Activated T-cell treated with anti-CD3 and anti-CD28 coated beads, Interleukin-2, amount 50 U/mL, for 72 hours (primary cell): ENCODE measurements around the gene INPP1. TPM values are rescaled to one million over a fixed set of nuclear protein-coding genes. Genes with fewer than 3 reads are reported as not detected.
"Not testable (repeated sequence)": the region's sequence is repeated elsewhere in the genome, so short reads cannot be mapped to it uniquely, and the experiment has no call there.

ENCODE experiments used
- ATAC-seq, 2 donors: fragments of 150-1000 bp; cut with Tn5 transposase; replicated peaks in 1 of 2; 2 replicates each; pipeline ENCODE4 v1.10.0; 2021; ENCODE audit warnings: moderate library complexity in 2 of 2, mild to moderate bottlenecking in 1 of 2
- DNase-seq, 2 donors: peaks; one replicate each; pipeline ENCODE4 v3.0.0; 2021 to 2022; ENCODE audit warnings: mixed read lengths in 1 of 2
- H3K27ac Mint-ChIP-seq: one replicate; pipeline ENCODE4 v1.8.0; 2022; ENCODE audit warnings: mild to moderate bottlenecking, moderate library complexity, mixed read lengths
- H3K27me3 Mint-ChIP-seq: one replicate; pipeline ENCODE4 v1.8.0; 2022; ENCODE audit warnings: low read depth, mixed read lengths
- H3K36me3 Mint-ChIP-seq, 2 donors: one replicate each; pipeline ENCODE4 v1.8.0; 2022; ENCODE audit warnings: mixed read lengths in 2 of 2, mild to moderate bottlenecking in 1 of 2; ENCODE audit not compliant: insufficient read depth in 2 of 2
- H3K4me1 Mint-ChIP-seq: one replicate; pipeline ENCODE4 v1.8.0; 2022; ENCODE audit warnings: low read depth, mixed read lengths
- H3K4me3 Mint-ChIP-seq, 2 donors: one replicate each; pipeline ENCODE4 v1.8.0; 2022; ENCODE audit warnings: mild to moderate bottlenecking in 2 of 2, mixed read lengths in 2 of 2, moderate library complexity in 2 of 2
- H3K9me3 Mint-ChIP-seq, 2 donors: one replicate each; pipeline ENCODE4 v1.8.0; 2022; ENCODE audit warnings: mixed read lengths in 2 of 2
- total RNA-seq, 2 donors: library from RNA; stranded (reverse); gene quantifications; one replicate each; pipeline ENCODE4 v1.2.3, GENCODE V29; 2022

The INPP1 gene
- total RNA-seq, 2 donors from 2014 or later, result 19.4 TPM

DNA sequence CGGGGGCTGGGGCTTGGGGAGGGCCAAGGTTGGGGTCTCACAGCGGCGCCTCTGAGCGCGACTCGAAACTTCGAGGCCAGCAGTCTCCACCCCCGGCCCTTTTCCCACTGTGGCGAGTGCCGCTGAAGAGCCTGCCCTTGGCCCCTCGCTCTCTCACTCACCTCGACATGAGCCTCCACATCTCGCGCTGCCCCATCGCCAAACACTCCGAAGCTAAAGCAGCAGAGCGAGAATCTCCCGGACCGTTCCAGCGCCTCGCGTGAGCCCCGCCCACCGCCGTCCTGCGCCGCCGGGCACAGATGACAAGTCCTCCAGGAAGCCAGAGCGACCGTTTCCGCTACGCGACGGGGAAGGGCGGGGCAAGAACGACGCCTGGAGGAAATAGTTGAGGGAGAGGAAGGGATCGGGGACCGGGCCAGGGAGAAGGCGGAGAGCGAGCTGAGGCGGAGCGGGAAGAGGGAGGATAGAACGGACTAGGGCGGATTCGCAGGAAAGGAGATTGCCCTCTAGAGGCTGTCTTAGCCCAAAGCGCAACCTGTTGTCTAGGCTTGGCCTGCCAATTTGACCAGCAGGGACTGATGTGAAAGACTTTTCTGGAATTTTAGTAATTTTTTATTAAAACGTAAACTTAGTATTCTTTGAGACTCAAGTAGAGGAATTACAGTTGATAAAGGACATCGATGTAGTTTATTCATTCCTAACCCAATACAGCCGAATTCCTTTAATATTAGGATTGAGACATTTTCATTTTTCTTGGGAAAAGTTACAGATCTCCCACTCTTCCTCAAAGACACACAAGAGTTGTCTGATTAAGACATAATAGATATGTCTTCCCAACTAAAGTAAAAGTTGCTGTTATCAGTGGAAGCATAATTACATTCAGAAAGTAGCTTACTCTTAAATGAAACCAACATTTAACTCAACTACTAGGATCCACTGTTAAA is 23.6 kb upstream of the INPP1 start, which contains the start of gene HIBCH:
Gene HIBCH (minus strand): TSS at position 272 of the 944 bp plus-strand sequence. CDS start 76 bp downstream, at position 196.
- H3K27ac Mint-ChIP-seq, result peak within 1 kb of the TSS; percentile 91
- ATAC-seq, result peak; percentile 91
- peaks cover 74% of the 10 kb centered on the region for H3K4me1 Mint-ChIP-seq
- H3K36me3 Mint-ChIP-seq, result peaks cover 6 to 8% of the 10 kb centered on the region in 2 donors
- H3K4me3 Mint-ChIP-seq, result peak within 1 kb of the TSS; percentile 90 to 99
- DNase-seq, result peak; percentile 95
- H3K9me3 Mint-ChIP-seq, result no peaks in the 10 kb centered on the region
- no peaks in the 10 kb centered on the region for H3K27me3 Mint-ChIP-seq

DNA sequence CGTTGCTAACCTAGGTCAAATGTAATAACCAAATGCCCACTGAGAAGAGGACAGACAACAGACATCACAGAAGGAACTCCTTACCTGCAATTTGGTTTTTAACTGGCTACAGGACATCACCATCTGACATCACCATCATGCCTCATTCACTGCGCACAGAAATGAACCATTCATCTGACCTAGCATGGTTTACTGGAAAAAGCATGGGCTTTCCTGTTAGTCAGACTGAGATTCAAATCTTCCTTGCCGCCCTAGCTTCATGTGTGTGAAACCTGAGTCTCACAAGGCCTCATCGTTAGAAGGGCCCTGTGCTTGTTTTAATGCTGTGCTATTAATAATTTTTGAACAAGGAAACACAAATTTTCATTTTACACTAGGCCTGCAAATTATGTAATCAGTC is 22.7 kb upstream of the INPP1 start:
- Mint-ChIP-seq H3K36me3 (peaks cover 2 to 6% of the 10 kb centered on the region in 2 donors), H3K27ac (peak overlapping the region; percentile 91), H3K9me3 (no peaks in the 10 kb centered on the region), H3K4me3 (peak overlapping the region; percentile 90 to 99), H3K27me3 (peaks cover 6% of the 10 kb centered on the region), H3K4me1 (peaks cover 66% of the 10 kb centered on the region)
- DNase-seq (peak; percentile 66 to 73), ATAC-seq (peak; percentile 62 to 69)

DNA sequence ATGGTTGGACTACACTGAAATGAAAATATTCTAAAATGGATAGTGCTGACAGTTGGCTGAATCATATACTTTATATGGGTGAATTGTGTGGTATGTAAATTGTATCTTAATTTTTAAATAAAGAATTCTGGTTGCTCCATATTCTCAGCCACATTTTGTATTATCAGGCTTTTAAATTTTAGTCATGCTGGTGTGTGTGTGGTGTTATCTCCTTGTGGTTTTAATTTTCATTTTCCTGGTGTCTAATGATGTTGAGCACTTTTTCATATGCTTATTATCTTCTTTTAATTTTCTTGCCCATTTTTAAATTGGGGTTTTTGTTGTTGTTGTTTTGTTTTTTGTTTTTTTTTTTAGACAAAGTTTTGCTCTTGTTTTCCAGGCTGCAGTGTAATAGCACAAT is 20.0 kb upstream of the INPP1 start:
- ATAC-seq, result no peak

DNA sequence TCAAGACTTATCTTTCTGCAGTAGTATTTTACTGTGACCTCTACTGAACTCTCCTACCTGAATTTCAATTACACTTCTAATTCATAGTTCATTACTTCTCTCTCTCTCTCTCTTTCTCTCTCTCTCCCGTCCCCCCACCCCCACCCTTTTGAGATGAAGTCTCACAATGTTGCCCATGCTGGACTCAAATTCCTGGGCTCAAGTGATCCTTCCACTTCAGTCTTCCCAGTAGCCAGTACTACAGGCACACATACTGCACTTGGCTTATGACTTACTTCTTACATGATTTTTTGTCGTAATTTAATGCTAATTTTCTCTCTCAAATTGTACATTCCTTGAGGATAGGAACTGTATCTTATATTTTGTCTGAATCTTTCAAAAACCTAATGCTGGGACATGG is 17.8 kb upstream of the INPP1 start:
- ATAC-seq (no peak), DNase-seq (no peak)
- Mint-ChIP-seq H3K27ac (no peak overlapping the region), H3K4me1 (peaks cover 23% of the 10 kb centered on the region), H3K27me3 (peaks cover 29% of the 10 kb centered on the region), H3K4me3 (no peak overlapping the region), H3K9me3 (no peaks in the 10 kb centered on the region), H3K36me3 (no peaks in the 10 kb centered on the region)

More for the DNA sequence above, 20.0 kb upstream of the INPP1 start:
- peaks cover 43% of the 10 kb centered on the region for H3K4me1 Mint-ChIP-seq
- H3K36me3 Mint-ChIP-seq, result peaks cover 2 to 6% of the 10 kb centered on the region in 2 donors
- no peaks in the 10 kb centered on the region for H3K9me3 Mint-ChIP-seq
- H3K4me3 Mint-ChIP-seq, result no peak overlapping the region
- peaks cover 14% of the 10 kb centered on the region for H3K27me3 Mint-ChIP-seq
- no peak for DNase-seq
- no peak overlapping the region for H3K27ac Mint-ChIP-seq

DNA sequence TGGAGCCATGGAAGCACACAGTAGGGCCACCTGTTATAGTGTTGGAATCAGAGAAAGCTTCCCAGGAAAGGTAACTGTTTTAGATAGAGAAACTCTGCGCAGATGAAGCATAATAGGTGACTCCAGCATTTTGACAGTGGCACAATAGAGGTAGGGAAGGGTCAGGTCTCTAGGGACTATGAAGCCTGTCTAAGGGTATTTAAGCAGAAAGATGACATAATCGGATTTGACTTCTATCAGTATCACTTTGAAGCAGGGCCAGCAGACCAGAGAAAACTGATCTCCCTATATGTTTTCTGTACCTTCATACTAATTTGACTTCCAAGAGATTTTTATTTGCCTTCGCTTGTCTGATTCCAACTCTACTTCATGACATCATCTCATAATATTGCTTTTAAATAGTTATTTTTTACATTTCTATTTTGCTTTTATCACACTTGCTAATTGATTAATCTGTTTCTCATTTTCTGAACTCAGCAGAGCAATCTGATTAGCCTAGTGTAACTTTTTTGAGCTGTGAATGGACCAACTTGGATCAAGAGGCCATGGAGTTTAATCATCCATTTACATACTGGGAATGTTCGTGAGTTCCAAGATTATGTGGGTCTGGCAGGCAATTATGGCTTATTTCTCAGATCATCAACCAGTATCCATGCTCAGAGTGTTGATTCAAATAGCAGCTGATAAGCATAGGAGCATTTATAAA is 15.4 kb upstream of the INPP1 start:
- no peak overlapping the region for H3K4me3 Mint-ChIP-seq
- ATAC-seq, result no peak
- H3K4me1 Mint-ChIP-seq, result peaks cover 4% of the 10 kb centered on the region
- no peaks in the 10 kb centered on the region for H3K36me3 Mint-ChIP-seq
- no peaks in the 10 kb centered on the region for H3K9me3 Mint-ChIP-seq
- no peak overlapping the region for H3K27ac Mint-ChIP-seq
- no peak for DNase-seq
- H3K27me3 Mint-ChIP-seq, result peaks cover 34% of the 10 kb centered on the region

DNA sequence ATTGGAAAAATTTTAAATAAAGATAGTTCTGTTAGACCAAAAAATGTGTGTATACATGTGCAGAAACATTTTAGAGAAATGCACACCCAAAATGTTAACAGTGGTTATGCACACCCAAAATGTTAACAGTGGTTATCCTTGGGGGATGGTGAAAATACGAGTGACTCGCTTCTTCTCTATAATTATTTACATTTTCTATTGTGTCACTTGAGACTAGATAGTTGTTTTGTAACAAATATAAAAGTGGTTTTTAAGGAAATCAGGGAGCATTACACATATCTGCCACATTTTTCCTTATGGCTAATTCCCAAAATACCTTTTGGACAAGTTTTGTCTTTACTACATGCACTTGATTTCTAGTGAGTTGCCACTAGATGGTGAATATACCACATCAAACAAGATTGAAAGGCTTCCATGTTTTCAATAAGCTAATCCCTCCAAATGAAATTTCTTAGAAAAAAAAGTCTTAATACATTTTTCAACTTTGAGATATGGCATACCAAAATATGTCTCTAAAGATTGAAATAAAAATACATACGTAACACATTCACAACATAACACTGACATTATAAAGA is 14.7 kb upstream of the INPP1 start:
- ATAC-seq, result no peak
- H3K27ac Mint-ChIP-seq, result no peak overlapping the region
- H3K4me3 Mint-ChIP-seq, result no peak overlapping the region
- no peaks in the 10 kb centered on the region for H3K36me3 Mint-ChIP-seq
- H3K27me3 Mint-ChIP-seq, result peaks cover 34% of the 10 kb centered on the region
- no peaks in the 10 kb centered on the region for H3K4me1 Mint-ChIP-seq
- H3K9me3 Mint-ChIP-seq, result no peaks in the 10 kb centered on the region
- DNase-seq, result no peak

DNA sequence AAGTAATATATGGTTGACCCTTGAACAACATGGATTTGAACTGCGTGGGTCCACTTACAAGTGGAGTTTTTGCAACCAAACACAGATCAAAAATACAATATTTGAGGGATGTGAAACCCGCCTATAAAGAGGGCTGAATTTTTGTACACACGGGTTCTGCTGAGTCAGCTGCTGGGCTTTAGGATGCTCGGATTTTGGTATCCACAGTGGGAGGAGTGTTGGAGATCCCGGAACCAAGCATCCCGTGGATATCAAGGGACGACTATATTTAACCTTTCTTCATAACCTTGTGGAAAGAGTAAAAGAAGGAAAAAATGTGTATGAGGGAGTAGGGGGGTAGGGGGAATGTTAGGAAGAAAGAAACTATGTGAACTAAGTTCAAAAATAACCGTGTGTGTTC is 10.0 kb upstream of the INPP1 start:
- no peak overlapping the region for H3K4me3 Mint-ChIP-seq
- DNase-seq, result no peak
- no peak overlapping the region for H3K27ac Mint-ChIP-seq

DNA sequence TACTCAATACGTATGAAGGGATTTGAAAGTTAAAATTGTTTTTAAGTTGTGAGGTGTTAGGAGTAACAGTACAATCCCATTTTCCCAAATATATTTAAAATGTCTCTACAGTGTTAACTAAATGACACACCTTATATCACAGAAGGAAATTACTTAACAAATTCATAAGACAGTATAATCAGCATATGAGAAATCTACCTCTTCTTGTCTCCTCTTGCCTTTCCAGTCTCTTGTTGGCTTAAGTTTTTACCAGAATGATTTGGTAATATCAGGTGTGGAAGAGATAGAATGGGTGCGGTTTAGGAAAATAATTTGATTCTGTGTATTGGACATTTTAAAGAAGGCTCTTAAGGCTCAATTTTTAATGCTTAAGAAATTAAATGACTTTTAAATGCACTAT is 9.5 kb upstream of the INPP1 start:
- Mint-ChIP-seq H3K9me3 (no peaks in the 10 kb centered on the region), H3K4me1 (no peaks in the 10 kb centered on the region), H3K27me3 (peaks cover 20% of the 10 kb centered on the region), H3K4me3 (no peak overlapping the region), H3K36me3 (no peaks in the 10 kb centered on the region), H3K27ac (no peak overlapping the region)
- no peak for DNase-seq
- ATAC-seq, result no peak

More for the DNA sequence above, 10.0 kb upstream of the INPP1 start:
- no peaks in the 10 kb centered on the region for H3K9me3 Mint-ChIP-seq
- H3K27me3 Mint-ChIP-seq, result peaks cover 20% of the 10 kb centered on the region
- no peaks in the 10 kb centered on the region for H3K36me3 Mint-ChIP-seq
- no peaks in the 10 kb centered on the region for H3K4me1 Mint-ChIP-seq
- ATAC-seq, result no peak

DNA sequence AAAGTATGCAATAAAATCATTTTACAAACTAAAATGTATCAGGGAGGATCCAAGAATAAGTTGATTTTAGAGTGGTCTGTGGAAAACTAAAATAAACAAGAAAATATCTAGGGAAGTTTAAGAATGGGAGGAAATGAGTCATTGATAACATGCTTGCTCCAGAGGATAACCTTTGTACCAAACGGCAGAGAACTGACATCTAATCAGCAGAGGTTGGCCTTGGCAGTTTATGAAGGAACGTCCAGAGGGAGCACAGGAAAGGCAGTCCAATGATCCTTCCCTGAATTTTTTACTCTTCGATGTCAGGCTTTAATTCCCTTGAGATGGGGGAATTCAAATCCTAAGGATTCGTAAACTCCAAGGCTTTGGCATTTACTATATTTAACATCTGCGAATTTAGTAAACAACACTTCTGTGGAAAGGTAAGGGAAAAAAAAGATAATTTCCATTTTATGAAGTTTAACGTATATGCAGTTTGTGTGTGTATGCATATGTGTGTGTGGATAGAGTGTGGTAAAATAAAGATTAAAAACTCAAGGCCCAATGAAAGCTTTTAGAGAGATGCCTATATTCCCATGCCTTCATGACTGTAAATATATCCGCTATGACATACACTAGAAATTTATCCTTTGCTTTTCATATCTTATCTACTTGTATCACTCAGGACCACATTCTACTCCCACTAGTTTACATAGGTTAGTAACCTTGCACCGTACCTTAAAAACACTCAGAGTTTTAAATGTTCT is 8.7 kb upstream of the INPP1 start:
- Mint-ChIP-seq H3K4me1 (no peaks in the 10 kb centered on the region), H3K4me3 (no peak overlapping the region), H3K9me3 (no peaks in the 10 kb centered on the region), H3K36me3 (no peaks in the 10 kb centered on the region), H3K27ac (no peak overlapping the region), H3K27me3 (peaks cover 15% of the 10 kb centered on the region)
- ATAC-seq, result no peak
- DNase-seq, result no peak

DNA sequence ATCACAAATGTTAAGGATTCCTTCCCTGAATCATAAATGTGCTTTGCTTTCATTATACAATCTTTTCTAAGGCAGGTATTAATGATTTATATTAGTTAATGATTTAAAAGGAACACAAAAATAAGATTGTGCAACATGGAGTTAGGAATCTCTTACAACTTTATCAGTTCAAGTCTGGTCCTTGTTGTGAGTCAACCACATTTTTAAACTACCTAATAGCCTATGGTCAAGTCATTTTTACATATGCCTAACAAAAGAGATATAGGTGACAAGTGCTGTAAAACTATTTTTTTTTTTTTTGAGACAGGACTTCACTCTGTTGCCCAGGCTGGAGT is 8.2 kb upstream of the INPP1 start:
- no peaks in the 10 kb centered on the region for H3K9me3 Mint-ChIP-seq
- no peaks in the 10 kb centered on the region for H3K4me1 Mint-ChIP-seq
- ATAC-seq, result no peak
- H3K4me3 Mint-ChIP-seq, result no peak overlapping the region
- H3K27me3 Mint-ChIP-seq, result peaks cover 10% of the 10 kb centered on the region
- H3K27ac Mint-ChIP-seq, result no peak overlapping the region
- no peak for DNase-seq
- no peaks in the 10 kb centered on the region for H3K36me3 Mint-ChIP-seq

DNA sequence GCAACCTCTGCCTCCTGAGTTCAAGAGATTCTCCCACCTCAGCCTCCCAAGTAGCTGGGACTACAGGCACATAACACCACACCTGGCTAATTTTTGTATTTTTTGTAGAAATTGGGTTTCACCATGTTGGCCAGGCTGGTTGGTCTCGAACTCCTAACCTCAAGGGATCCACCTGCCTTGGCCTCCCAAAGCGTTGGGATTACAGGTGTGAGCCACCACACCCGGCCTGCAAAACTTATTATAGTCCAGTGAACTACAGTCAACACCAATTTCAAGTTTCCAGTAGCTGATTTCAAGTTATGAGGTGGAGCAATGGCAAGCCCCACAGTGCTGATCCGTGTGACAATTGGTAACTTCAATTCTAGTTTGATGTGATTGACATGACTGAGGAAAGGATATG is 7.8 kb upstream of the INPP1 start:
- not testable (repeated sequence) for H3K27ac Mint-ChIP-seq, DNase-seq, H3K27me3 Mint-ChIP-seq, H3K9me3 Mint-ChIP-seq, ATAC-seq, H3K4me3 Mint-ChIP-seq, H3K4me1 Mint-ChIP-seq, H3K36me3 Mint-ChIP-seq

DNA sequence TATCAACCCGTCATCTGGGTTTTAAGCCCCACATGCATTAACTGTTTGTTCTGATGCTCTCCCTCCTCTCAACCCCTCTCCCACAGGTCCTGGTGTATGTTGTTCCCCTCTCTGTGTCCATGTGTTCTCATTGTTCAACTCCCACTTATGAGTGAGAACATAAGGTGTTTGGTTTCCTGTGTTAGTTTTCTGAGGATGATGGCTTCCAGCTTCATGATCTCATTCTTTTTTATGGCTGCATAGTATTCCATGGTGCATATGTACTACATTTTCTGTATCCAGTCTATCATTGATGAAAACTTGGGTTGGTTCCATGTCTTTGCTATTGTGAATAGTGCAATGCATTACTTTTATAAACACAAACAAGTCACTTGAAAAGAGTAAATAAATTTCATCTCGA is 7.0 kb upstream of the INPP1 start:
- H3K4me1 Mint-ChIP-seq, result no peaks in the 10 kb centered on the region
- H3K9me3 Mint-ChIP-seq, result no peaks in the 10 kb centered on the region
- no peak overlapping the region for H3K4me3 Mint-ChIP-seq
- DNase-seq (no peak), ATAC-seq (no peak)
- no peaks in the 10 kb centered on the region for H3K27me3 Mint-ChIP-seq
- H3K36me3 Mint-ChIP-seq, result no peaks in the 10 kb centered on the region
- H3K27ac Mint-ChIP-seq, result no peak overlapping the region

DNA sequence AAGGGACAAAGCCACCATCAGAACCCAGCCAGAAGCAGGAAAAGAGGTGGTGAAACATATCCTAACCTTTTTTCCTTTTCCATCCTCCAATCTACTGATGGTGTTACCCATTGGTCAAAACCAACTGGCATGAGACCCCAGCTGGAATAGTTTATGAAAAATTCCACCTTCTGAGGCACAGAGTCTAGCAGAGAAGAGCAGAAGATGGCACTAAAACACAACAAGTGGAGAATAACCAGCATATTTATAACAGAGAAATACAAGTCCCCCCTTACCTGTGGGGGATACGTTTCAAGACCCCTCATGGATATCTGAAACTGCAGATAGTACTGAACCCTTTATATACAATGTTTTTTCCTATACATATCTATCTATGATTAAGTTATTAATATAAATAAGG is 4.9 kb upstream of the INPP1 start:
- Mint-ChIP-seq H3K27me3 (no peaks in the 10 kb centered on the region), H3K36me3 (no peaks in the 10 kb centered on the region), H3K4me3 (no peak overlapping the region), H3K9me3 (no peaks in the 10 kb centered on the region), H3K27ac (no peak overlapping the region), H3K4me1 (peaks cover 5% of the 10 kb centered on the region)
- no peak for DNase-seq
- ATAC-seq, result no peak
